Measurements from ENCODE around the gene PROSER3. TPM values are rescaled to one million over a fixed set of nuclear protein-coding genes. Genes with fewer than 3 reads are reported as not detected.

PROSER3 gene
- total and polyA plus RNA-seq, 2 of the 13 experiments (the other 11 are each of a cell fraction or from before 2014, with no cell fraction given): 5.1 to 5.7 TPM

DNA sequence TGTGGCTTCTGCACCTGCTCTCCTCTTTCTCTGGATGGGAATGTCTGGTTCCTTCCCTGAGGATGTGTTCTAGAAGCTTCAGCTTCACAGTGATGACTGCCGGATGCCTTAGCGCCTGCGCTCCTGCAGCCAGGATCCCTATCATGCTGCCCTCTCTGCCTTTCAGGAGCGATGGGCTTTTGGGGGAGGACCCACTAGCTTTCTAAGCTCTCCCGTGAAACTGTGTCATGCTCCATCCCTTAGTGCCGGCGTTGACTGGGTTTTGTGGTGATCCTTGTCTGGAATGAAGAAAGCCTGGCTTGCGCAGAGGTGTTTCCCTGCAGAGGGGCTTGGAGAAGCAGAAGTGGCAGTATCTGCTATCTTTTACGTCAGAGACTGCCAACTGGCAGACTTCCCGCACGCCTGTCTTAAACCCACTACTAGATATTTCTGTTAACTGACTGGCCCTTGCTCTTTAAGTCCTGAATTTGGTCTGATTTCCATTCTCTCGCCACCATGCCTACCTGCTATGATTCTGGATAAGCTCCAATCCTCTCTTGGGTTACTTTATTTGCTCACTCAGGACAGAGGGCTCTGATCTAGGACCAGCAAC, 44.0 kb upstream of the PROSER3 start:
- ChIA-PET CTCF (ENCODE audit: low intra/inter-chr PET ratio, low total read pairs) (interaction anchor here (7.0 kb wide), 1 partner anchor 20 kb away, joined by 201 read pairs; no protein-coding TSS in a partner anchor), POLR2A (interaction anchor here (5.0 kb wide), 1 partner anchor 11 kb away, joined by 23 read pairs; no protein-coding TSS in a partner anchor)
- H3K4me3 ChIP-seq (replicated peaks in 1 of 3; ENCODE audit: insufficient read depth in 1 of 3, low read depth in 2 of 3, low read length in 3 of 3): no peak overlapping the region
- no peak overlapping the region for H2AFZ ChIP-seq (ENCODE audit: low read length)
- H3K79me2 ChIP-seq (ENCODE audit: insufficient read depth, low read length): peaks cover 8% of the 10 kb centered on the region
- WGBS (ENCODE audit: low lambda C conversion rate): 87% methylated on average over 11 of the region's 12 CpGs
- H3K27ac ChIP-seq (ENCODE audit: extremely low read length, insufficient read depth, low read length): no peak overlapping the region
- peaks cover 24% of the 10 kb centered on the region for H3K4me1 ChIP-seq (ENCODE audit: insufficient read depth, low read length)
- no peak for DNase-seq (ENCODE audit: low spot score)
- ATAC-seq: no peak
- no peak for FAIRE-seq
- peaks cover 6% of the 10 kb centered on the region for H4K20me1 ChIP-seq (ENCODE audit: insufficient read depth, low read length)
- H3K36me3 ChIP-seq (replicated peaks in 1 of 2; ENCODE audit: control insufficient read depth in 1 of 2, insufficient read depth in 2 of 2, low read length in 2 of 2): no peaks in the 10 kb centered on the region
- no peak overlapping the region for H3K4me2 ChIP-seq (ENCODE audit: low read depth, low read length)
- H3K27me3 ChIP-seq (ENCODE audit: control insufficient read depth in 1 of 2, insufficient read depth in 2 of 2, low read length in 2 of 2): no peaks in the 10 kb centered on the region
- in situ Hi-C loops (cut with HindIII; ENCODE audit: extremely low pct_ligation_motif_present, low pct_unique_long_range_greater_than_20kb): no loop called here
- no peak overlapping the region for H3K9ac ChIP-seq (ENCODE audit: insufficient read depth, low read depth, low read length)
- no TSS peak for BruUV-seq (replicated peaks)
- intact Hi-C loops (cut with micrococcal nuclease; ENCODE audit: unreplicated experiment): no loop called here
- no peaks in the 10 kb centered on the region for H3K9me3 ChIP-seq (ENCODE audit: low read length)
- TF ChIP-seq ZNF225 (CRISPR knock-in tag; IDR thresholded peaks at IDR 0.05) (no peak), RBAK (CRISPR knock-in tag; IDR thresholded peaks at IDR 0.05) (no peak), SIN3A (IDR thresholded peaks at IDR 0.05; ENCODE audit: borderline replicate concordance, low read depth, low read length) (no peak), ZSCAN12 (CRISPR knock-in tag; IDR thresholded peaks at IDR 0.05) (no peak), HNF4A (CRISPR knock-in tag; IDR thresholded peaks at IDR 0.05) (no peak), RORA (CRISPR knock-in tag; IDR thresholded peaks at IDR 0.05) (no peak), ZNF121 (CRISPR knock-in tag; IDR thresholded peaks at IDR 0.05) (no peak), HNRNPLL (IDR thresholded peaks at IDR 0.05; ENCODE audit: low read depth, low read length, poor library complexity, severe bottlenecking) (no peak), ZNF33B (CRISPR knock-in tag; IDR thresholded peaks at IDR 0.05) (no peak), ZNF850 (CRISPR knock-in tag; conservative IDR thresholded peaks at IDR 0.05) (no peak), ZNF782 (CRISPR knock-in tag; IDR thresholded peaks at IDR 0.05; ENCODE audit: borderline replicate concordance) (no peak), ZNF496 (CRISPR knock-in tag; IDR thresholded peaks at IDR 0.05; ENCODE audit: insufficient replicate concordance) (no peak), DNMT3B (CRISPR knock-in tag; conservative IDR thresholded peaks at IDR 0.05) (no peak), AKAP8 (CRISPR knock-in tag; IDR thresholded peaks at IDR 0.05) (no peak; the same call in 1 of the 2 replicates)
- TF ChIP-seq, protein P1, sequence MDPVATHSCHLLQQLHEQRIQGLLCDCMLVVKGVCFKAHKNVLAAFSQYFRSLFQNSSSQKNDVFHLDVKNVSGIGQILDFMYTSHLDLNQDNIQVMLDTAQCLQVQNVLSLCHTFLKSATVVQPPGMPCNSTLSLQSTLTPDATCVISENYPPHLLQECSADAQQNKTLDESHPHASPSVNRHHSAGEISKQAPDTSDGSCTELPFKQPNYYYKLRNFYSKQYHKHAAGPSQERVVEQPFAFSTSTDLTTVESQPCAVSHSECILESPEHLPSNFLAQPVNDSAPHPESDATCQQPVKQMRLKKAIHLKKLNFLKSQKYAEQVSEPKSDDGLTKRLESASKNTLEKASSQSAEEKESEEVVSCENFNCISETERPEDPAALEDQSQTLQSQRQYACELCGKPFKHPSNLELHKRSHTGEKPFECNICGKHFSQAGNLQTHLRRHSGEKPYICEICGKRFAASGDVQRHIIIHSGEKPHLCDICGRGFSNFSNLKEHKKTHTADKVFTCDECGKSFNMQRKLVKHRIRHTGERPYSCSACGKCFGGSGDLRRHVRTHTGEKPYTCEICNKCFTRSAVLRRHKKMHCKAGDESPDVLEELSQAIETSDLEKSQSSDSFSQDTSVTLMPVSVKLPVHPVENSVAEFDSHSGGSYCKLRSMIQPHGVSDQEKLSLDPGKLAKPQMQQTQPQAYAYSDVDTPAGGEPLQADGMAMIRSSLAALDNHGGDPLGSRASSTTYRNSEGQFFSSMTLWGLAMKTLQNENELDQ (CRISPR knock-in tag; IDR thresholded peaks at IDR 0.05; ENCODE audit: borderline replicate concordance): no peak
- TF ChIP-seq, protein P2, sequence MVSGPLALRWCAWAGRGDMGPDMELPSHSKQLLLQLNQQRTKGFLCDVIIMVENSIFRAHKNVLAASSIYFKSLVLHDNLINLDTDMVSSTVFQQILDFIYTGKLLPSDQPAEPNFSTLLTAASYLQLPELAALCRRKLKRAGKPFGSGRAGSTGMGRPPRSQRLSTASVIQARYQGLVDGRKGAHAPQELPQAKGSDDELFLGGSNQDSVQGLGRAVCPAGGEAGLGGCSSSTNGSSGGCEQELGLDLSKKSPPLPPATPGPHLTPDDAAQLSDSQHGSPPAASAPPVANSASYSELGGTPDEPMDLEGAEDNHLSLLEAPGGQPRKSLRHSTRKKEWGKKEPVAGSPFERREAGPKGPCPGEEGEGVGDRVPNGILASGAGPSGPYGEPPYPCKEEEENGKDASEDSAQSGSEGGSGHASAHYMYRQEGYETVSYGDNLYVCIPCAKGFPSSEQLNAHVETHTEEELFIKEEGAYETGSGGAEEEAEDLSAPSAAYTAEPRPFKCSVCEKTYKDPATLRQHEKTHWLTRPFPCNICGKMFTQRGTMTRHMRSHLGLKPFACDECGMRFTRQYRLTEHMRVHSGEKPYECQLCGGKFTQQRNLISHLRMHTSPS (CRISPR knock-in tag; IDR thresholded peaks at IDR 0.05; ENCODE audit: low read depth): no peak

Measured in HepG2 (cell line).